Endothelial cell of umbilical vein (primary cell): Measurements from ENCODE around the gene GPR155.

Experiments used
- CTCF ChIP-seq, 2 donors: IDR thresholded peaks; 1 replicate in 1 of 2; 2 replicates in 1 of 2; pipeline ENCODE4 v1.5.1; 2011; ENCODE audit warnings: low read length in 2 of 2, mild to moderate bottlenecking in 2 of 2, moderate library complexity in 2 of 2, control low read depth in 1 of 2, inconsistent platforms in 1 of 2, low read depth in 1 of 2; ENCODE audit not compliant: insufficient read depth in 1 of 2; ENCODE audit errors: extremely low read depth in 1 of 2
- EZH2 ChIP-seq: IDR thresholded peaks from 2 replicates; pipeline ENCODE4 v1.6.1; 2012; ENCODE audit warnings: borderline replicate concordance, low read depth, mild to moderate bottlenecking, moderate library complexity, low read length, inconsistent platforms; ENCODE audit not compliant: severe bottlenecking
- MAX ChIP-seq: IDR thresholded peaks from 2 replicates; pipeline ENCODE4 v1.6.1; 2011; ENCODE audit not compliant: insufficient read depth, insufficient read length
- POLR2A ChIP-seq: IDR thresholded peaks from 2 replicates; pipeline ENCODE4 v1.6.1; 2012; ENCODE audit warnings: low read depth, mild to moderate bottlenecking, control low read depth, low read length
- POLR2AphosphoS5 ChIP-seq: IDR thresholded peaks from 2 replicates; pipeline ENCODE4 v1.6.1; 2012; ENCODE audit warnings: low read depth, mild to moderate bottlenecking, control low read depth, low read length, moderate library complexity; ENCODE audit not compliant: insufficient read depth

- TF ChIP-seq EZH2 (no peak), CTCF (IDR thresholded peaks at IDR 0.05; ENCODE audit: extremely low read depth in 1 of 2, insufficient read depth in 1 of 2, low read depth in 1 of 2, low read length in 2 of 2) (no peak), POLR2AphosphoS5 (no peak), MAX (no peak), POLR2A (no peak)
Measured at GRCh38 chr2:174430066-174430465, 56.8 kb downstream of the GPR155 start.
